Hepatic stellate cell (primary cell): ENCODE data around the gene VAPB.
"Not testable (repeated sequence)": the region's sequence is repeated elsewhere in the genome, so short reads cannot be mapped to it uniquely, and the experiment has no call there.

Experiments
- DNase-seq: peaks from one replicate; pipeline ENCODE4 v3.0.0; 2011; ENCODE audit warnings: low spot score

VAPB gene, protein sequence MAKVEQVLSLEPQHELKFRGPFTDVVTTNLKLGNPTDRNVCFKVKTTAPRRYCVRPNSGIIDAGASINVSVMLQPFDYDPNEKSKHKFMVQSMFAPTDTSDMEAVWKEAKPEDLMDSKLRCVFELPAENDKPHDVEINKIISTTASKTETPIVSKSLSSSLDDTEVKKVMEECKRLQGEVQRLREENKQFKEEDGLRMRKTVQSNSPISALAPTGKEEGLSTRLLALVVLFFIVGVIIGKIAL

DNA sequence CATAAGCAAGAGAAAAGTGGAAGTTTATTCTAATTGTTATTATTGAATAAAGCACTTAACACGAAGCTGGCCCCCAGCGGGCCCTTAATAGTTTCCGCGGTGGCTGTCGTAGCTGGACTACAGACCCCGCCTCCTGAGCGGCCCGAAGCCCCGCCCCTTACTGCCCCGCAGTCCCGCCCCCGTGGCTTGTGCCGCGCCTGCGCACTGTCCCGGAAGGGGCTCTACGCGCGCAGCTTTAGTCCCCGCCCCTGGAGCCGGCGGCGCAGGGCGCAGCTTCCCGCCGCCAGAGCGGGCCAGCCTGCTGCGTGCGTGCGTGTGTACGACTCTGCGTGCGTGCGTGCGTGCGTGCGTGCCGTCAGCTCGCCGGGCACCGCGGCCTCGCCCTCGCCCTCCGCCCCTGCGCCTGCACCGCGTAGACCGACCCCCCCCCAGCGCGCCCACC lies at the start of gene VAPB:
VAPB (plus strand) TSS at position 348 of the 442 bp plus-strand sequence. CDS start 231 bp downstream, outside the sequence.
- peak; percentile 85 for DNase-seq

DNA sequence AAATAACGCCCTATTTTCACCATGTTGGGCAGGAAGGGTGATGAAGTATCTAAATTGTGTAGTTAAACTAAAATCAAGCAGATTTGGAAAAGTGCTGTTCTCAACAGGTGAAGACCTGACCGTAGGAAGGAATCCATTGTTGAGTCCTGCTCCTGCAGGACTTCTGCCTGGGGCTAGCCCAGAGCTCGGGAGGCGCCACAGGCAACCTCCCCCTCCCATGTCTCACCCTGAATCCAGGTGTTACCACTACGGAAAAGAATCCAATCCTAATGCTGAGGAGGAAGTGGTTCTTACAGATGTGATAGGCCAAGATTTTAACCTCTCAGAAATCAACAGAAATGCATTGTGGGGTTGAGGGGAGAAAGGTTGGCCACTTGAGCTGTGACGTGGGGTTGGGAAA lies 49.3 kb upstream of the VAPB start:
- no peak for DNase-seq

DNA sequence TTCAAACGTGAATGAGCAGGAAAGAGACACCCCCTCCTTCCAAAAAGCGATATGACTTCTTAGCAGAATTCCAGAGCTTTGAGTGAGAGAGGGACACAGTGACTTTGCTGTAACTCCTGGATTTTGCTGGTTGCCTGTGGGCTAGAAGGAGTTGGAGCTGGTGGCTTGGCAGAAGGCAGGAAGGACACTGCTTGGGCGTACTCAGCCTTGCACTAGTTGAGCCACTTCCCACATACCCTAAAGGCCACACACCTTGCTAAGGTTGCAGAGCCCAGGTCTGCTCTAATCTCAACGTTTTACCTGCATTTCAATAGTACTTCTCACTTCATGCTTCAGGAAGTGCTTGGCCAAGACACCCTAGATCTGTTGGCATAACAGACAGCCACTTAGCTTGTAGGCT lies 48.9 kb upstream of the VAPB start:
- no peak for DNase-seq

DNA sequence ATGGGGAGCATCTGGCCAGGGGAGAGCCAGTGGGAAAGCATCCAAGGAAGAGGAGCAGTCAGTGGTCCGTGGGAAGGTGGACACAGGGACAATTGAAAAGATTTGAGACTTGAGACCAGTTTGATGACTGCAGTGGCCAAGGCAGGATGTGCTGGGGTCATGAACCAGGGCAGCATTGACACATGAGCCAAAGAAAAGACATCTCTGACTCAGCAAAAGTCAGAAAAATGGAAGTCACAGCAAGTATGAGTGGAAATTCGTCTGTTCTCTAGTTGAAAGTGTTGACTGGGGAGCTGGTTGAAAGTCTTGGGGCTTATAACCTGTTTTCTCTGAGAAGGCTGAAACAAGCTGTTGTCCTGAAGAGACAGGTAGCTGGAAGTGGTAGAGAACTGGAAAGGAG lies 48.2 kb upstream of the VAPB start:
- DNase-seq: no peak

DNA sequence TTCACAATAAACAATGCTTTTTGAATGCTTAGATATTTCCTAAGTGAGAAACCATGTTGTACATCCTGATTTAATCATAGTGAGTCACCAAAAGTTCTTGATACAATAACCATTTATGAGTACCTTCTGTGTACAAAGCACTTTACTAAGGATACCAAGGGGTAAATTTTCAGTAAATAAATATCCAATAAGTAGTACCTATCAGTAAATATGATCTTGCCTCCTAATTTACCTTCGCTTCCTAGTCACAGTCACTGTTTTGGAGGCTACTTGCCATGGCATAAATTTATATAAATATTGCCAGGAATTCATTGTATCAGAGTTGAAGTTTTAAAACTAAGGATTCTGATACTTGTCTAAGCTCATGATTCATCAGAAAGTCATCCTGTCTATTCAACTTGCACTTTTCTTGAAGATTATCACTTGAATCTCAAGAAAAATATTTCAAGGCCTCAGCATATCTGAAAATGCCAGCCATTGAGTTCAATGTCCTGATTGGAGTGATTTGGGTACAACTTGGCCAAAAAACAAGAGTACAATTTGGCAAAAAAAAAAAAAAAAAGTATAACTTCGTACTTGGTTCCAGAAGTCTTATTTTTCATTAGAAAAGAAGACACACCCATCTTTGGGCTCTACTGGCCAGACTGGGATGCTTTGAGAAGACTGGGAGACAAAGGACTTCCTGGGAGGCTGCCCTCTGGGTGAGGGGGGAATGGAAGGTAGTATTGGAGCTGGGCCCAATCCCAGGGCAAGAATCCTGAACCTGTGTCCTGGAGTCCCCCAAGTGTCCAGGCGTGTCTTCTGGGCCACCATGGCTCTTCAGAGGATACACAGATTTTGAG lies 46.7 kb upstream of the VAPB start:
- peak; percentile 62 for DNase-seq

DNA sequence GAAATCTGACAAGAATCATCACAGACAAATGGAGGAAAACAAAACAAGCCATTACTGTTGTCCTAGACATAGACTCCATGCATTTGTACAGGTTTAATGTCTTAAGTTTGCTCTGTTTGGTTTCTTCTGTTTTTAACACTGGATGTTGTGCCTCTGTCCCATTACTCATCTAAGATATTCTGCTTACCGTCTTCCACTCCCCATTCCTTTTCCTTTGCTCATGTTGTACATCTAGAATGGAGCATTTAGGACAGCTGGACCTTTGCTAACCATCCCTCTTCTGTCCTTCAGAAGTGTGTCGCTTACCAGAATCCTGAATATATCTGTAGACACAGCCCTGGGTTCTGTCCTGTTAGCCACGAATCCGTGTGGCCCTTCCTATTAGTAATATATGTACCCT lies 44.3 kb upstream of the VAPB start:
- peak; percentile 44 for DNase-seq

DNA sequence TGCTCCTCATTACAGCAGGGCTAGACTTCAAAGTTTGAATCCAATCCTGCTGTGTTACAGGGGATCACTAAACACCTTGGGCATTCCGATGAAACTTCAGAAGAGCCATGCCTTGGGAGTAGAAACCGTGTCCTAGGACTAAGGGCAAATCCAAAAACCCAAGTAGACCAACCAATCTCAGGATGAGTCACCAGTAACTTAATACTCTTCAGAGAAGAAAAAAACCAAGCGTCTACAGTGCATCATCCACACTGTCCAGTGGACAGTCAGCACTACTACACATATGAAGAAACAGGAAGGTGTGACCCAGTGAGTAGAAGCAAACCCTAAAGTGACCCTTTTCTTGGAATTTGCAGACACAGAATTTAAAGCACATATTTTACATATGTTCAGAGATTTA lies 39.5 kb upstream of the VAPB start:
- DNase-seq: peak; percentile 26

DNA sequence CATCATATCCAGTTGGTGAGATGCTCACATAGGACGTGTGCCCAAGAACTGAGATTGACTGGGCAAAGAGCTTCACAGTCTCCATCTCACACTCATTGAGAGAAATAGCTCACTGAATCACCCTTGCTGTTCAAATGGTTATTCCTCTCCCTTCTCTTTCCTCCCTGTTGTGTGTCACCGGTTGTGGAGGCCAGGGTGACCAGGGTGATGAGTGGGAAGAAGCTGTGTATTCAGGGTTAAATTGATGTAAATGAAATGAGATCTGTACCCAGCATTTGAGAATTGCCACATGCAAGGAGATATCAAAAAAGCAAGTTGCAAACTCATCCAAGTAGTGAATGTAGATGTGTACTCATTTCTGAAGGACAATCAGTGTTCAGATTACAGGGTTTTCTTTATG lies 36.6 kb upstream of the VAPB start:
- DNase-seq: no peak

DNA sequence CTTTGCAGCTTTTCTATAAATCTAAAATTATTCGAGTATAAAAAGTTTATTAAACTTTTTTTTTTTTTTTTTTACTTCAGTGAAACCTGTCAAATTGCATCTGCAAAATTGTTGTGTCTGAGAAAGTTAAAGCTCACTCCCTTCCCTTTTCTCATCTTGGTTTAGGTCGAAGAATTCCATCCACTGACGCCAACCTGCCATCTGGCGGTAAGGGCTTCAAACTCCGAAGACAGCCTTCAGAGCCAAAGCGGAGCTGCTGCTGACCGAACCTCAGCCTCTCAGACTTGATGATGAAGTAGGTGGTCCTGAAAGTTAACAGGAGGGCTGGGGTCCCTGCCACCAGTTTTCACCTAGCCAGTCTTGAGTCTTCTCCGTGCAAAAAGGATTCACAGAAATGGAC lies 29.6 kb upstream of the VAPB start:
- no peak for DNase-seq

DNA sequence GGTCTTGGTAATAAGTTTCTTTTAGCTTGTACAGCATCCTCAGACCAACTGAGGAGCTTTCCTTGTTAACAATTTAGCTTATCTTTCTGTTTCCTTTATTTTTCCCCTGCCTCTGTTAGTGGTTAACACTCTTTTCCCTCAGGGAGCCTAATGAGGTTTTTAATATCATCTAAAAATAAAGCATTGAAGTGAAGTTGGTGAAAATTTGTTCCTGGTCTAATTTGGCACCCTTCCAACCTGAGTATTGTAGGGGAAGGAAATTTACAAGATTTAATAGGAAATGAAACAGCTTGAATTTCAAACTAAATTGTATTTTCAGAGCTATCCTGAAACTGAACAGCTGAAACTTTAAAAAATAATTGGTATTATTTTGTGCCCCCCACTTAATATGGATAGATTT lies 28.1 kb upstream of the VAPB start:
- no peak for DNase-seq

DNA sequence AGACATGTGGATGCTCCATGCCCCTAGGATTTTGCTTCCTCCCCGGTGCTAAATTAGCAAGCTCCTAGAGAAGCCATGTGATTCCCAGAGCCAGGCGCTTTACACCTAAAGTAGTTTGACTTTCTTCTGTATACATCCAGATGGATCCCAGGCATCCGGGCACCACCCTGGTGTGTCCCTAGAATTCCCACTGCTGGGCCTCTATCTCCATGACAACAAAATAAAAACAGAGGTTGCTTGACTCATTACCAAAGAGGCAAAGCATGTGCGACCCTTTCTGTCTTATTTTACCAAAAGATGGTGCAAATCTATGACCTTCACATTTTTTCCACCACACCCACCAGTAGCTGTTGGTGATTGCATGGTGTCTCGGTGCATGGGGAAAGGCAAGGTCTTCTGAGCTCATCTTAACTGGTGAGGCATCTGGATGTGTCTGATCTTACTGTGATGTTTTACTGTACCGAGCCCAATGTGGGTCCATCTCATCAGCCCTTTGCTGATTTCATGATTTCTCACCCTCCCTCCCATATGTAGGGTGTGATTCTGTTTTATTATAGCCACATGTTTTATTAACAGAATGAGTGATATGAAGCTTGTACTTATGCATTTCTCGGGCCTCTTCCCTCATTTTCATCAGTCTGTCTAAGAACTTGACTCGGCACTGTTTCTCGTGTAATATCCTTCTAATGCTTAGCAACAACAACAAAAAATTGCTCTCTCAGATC lies 27.4 kb upstream of the VAPB start:
- DNase-seq: peak; percentile 71

DNA sequence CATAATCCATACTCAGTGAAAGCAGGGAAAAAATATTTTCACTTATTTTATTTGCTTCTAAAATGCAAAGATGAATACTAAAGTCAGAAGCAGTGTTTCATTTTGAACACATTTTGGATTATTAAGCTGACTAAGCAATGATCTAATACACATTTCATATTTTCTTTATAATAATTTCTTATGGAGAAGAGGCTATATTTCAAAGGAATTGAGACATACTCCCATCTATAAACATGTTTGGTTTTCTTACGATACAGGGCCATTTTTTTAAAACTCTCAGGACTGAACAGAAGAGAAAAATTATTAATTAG lies 26.9 kb upstream of the VAPB start:
- no peak for DNase-seq

DNA sequence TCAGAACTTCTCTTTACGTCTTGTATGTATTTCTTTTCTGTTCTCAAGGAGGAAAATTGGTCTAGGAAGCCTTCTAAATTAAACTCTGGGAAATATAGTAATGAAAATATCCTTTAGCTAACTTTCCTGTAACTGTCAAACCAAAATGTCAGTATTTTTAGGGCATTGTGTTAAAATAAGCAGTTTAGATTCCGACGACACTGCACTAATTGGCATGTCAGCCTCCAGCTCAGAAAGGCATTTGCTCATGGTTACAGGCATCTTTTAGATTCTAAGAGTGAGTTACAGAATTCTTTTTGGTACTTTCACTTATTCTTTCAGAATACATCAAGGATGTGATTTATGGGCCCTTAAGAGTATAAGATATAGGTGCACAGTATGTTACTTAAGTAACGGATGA lies 26.1 kb upstream of the VAPB start:
- no peak for DNase-seq

DNA sequence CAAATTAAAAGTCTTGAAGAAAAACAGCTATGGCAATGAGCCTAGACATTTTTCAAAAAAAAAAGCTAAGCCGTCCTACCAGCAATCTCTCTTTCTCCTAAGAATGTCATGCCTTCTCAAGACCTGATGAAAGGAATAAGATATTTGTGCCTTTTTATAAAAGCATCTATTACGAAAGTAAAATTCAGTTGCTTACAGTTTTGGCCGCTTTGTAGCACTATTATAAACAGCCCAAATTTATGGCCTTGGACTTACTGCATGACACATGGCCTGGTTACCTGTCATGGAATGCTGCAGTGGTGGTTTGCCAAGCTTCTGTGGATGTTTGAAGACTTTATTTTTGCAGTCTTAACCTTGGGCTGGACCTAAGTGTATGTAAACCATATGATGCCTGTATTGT lies 22.2 kb upstream of the VAPB start:
- no peak for DNase-seq

DNA sequence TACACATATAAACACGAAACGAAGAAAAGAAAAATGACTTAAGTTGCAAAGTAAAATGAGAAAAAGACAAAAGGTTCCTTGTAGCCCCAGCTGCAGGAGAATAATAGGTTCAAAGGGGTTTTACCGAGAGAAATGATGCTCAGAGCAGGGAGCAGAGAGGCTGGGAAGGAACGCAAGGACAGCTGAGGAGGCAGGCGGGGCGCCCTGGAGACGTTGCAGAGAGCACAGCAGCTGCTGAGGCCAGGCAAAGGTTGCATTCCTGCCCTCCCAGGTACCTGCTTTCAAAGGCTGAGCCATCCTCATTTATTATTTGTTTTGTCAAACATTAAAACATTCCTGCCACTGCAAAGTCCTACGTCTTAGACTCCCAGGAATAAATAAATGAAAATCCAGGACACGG lies 16.2 kb upstream of the VAPB start:
- no peak for DNase-seq

DNA sequence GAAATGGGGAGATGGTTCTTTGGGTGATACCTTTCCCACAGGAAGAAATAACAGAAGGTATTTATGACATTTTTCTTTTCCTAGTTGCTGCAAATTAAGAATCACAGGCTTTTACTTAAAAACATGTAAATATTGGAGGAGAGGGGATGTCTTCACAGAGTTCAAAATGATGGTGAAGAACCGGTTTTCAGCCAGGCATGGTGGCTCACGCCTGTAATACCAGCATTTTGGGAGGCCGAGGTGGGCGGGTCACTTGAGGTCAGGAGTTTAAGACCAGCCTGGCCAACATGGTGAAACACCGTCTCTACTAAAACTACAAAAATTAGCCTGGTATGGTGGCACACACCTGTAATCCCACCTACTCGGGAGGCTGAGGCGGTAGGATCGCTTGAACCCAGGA lies 15.7 kb upstream of the VAPB start:
- DNase-seq: not testable (repeated sequence)

DNA sequence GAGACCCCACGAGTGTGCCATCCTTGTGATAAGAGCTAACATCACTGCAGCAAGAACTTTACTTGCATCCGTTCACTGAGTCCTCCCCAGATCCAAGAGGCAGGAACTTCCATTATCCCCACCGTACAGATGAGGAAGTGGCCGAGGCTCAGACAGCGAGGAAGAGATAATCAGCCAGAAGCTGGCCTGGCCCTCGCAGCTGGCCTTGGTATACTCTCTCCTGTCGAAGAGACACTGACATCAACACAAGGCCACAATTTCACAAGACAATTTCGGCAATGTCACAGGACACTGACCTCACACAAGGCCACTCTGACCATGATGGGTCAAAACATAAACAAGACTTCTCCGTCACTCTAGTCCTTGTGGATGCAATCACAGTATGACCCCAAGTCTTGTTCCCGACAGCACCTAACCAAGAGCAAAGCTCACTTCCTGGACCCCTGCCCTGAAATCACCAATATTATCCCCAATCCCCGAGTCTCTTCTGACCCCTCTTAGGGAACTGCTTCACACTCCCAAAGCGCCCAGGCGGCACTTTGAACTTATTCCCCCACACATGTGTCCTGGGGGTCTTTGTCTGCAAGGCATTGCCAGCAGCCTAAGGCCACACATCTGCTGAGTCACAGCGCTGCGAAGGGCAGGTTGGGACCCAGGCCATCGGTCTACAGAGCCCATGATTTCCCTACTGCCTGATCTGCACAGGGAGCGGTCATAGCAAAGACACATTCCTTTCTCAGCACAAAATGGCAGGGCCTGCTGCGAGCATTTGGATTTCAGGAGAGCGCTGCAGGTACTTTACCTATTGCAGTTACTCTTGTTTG lies 14.8 kb upstream of the VAPB start:
- DNase-seq: no peak

DNA sequence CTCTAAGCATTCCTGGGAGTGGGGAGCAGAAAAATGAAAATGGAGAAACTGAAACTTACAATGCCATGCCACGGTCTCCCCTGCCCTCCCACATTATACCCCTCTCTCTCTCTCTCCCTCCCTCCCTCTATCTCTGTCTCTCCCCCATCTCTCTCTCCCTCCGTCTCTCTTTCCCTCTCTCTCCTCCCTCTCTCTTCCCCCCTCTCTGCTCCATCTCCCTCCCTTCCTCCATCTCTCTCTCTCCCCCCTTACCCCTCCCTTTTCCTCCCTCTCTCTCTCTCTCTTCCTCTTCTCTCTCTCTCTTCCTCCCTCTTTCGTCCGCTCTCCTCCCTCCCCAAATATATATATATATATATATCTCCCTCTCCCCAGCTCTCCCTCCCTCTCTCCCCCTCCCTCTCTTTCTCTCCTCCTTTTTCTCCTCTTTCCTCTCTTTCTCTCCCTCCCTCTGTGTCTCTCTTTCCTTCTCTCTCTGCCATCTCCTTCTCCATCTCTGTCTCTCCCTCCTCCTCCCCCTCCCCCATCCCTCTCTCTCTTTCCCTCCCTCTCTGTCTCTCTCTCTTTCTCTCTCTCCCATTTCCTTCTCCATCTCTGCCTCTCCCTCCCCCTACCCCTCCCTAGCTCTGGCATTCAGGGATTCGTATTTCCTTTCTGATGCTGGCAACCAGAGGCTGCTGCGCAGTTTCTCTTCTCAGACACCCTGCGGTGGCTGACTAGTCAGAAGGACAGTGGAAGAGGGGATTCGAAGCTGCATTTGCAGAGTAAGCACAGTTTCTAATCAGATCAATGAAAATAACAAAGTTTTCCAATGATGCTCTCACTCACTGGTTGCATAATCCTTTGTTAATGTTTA lies 13.9 kb upstream of the VAPB start:
- DNase-seq: peak; percentile 39

DNA sequence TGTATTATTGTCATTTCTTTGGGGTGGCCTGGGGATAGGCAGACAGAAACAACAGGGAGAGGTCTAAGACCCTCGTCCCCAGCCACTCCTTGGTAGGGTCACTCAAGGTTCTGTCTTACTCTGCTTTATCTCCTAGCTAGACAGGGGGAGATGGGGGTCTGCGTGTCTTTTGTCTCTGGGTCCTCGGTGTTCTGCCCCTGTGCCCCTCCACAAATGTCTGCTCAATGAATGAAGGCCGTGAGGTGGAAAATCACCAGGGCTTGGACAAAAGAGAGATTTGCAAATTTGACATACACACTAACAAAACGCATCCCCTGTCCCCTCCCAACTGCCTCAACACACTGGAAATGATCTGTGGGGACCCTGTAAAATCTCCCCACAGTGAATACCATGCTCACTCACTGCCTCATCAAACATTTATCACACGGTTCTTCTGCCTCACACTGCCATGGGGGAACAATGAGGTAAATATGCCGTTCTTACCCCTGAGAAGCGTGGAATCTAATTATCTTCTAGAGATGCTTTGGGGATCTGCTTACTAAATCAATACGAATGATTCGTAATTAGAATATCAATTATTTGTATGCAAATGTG lies 13.2 kb upstream of the VAPB start:
- no peak for DNase-seq

DNA sequence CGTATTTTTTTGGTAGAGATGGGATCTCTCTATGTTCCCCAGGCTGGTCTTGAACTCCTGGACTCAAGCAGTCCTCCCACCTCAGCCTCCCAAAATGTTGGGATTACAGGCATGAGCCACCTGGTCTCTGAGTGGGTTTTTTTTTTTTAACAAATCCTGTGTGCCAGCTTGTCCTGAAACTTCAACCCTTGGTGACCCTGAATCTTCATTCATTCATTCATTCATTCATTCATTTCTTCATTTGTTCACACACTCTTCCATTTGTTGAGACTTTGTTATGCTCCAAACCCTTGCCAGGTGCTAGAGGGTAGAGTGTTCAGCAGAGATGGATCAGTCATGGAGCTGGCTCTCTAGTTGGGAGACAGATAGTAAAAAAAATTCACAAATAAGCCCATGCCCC lies 12.0 kb upstream of the VAPB start:
- no peak for DNase-seq
